Measurements from ENCODE around the gene SFRP5. TPM values are rescaled to one million over a fixed set of nuclear protein-coding genes. Genes with fewer than 3 reads are reported as not detected.

SFRP5 gene
- total RNA-seq, 8 experiments from 2014 or later, result 0.17 to 0.98 (median 0.60) TPM; not detected in 1

DNA sequence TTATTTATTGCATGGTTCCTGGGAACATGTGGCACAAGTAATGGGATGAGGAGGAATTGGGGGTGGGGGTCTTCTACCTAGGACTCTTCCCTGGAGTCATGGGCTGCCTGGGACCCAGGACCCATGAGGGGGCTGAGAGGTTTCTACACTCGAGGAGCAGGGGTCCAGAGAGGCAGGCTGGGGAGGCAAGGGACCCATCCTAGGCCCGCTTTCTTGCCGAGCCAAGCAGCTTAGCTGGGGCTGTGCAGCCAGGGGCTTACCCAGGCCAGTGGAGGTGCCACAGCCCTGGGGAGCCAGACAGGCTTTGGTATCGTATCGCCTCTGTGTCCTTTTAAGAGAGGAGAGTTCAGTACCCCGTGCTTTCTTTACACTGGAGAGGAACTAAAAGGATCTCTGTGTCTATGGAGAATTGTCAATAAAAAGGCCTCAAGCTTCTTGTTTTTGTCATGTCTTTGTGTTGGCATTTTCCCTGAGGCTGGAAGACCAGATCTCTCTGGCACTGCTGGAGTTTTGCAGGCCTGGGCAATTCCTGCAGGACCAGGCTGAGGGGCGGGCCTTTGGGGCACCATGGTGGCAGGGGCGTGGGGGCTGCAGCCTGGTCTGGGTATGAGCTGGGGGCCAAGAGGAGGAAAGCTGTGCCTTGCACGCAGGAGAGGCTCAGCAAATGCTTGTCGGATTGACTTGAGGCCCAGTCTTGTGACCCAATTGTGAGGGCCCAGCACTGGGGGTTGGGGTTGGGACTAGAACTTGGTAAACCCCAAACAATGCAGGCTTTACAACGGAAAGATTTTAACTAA, 11.1 kb downstream of the SFRP5 start:
- 40 to 100% (median 90%) methylated on average over 1 to 4 of the region's 11 CpGs; no CpG with 5 or more reads in 3 of the 10 experiments for WGBS, 10 experiments
- ATAC-seq (replicated peaks in 6 of 8), result peak in 1 of 8 experiments; percentile 23
- in situ Hi-C loops (cut with MboI; ENCODE audit: low pct_unique_long_range_greater_than_20kb in 2 of 9, low sequenced_read_pairs in 9 of 9, unreplicated experiment in 9 of 9), result no loop called here
- Histone ChIP-seq H3K27ac (no peak overlapping the region), H3K4me3 (no peak overlapping the region), H3K4me1 (replicated peaks in 1 of 2) (no peaks in the 10 kb centered on the region)

DNA sequence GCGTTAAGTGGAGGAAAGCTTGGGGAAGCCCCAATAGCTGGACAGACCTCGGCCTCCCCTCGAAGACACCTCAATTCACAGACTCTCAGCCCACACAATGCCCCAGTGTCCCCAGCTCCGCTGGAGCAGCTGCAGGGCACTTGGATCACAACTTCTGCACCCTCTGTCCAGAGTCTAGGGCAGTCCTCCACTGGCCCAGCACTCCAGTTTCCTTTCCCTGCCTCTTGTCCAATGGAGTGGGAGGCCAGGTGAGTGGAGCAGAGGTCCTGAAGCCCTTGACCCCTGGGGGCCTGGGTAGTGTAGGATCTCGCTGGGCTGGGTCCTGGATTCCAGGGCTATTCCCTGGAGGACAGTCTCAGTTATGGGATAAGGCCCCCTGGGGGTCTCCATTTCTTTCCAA, 11.9 kb downstream of the SFRP5 start:
- no peak for ATAC-seq (replicated peaks in 6 of 8)
- in situ Hi-C loops (cut with MboI; ENCODE audit: low pct_unique_long_range_greater_than_20kb in 2 of 9, low sequenced_read_pairs in 9 of 9, unreplicated experiment in 9 of 9), result no loop called here
- no peak overlapping the region for H3K4me3 ChIP-seq
- H3K27ac ChIP-seq, result no peak overlapping the region
- WGBS, 10 experiments, result 80 to 100% (median 92%) methylated on average over 1 to 2 of the region's 5 CpGs; no CpG with 5 or more reads in 7 of the 10 experiments
- no peaks in the 10 kb centered on the region for H3K4me1 ChIP-seq (replicated peaks in 1 of 2)

DNA sequence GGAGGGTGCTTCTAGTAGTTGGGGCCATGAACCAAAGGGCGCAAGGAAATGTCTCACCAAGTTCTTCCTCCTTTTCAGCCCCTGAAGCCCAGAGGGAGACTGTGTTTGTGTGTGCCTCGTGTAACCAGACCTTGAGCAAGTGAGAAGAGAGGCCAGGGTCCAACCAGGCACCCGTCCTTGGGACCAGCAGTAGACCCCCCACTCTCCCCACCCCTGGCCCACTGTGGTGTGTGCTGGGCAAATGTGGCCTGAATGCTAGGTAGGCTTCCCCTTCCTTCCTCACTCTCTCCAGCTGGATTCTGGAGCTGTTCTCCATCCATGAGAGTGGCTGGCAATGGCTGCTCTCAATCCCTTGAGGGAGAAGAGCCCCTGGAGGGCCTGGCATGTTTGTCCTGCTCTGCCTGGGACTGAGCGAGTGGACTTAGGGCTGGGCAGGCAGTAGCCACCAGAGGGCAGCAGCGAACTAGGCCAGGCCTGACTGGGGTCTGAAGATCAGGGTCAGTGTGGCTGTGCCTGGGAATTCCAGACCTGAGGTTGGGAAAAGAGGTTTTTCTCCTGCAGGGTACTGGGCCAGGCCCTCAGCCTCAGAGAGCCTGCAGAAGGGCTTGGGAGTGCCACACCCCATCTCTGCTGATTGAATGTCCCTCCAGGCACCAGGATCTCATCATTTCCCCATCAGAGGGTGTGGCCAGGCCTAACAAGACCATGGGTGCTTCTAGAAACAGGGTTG, 12.5 kb downstream of the SFRP5 start:
- in situ Hi-C loops (cut with MboI; ENCODE audit: low pct_unique_long_range_greater_than_20kb in 2 of 9, low sequenced_read_pairs in 9 of 9, unreplicated experiment in 9 of 9), result no loop called here

DNA sequence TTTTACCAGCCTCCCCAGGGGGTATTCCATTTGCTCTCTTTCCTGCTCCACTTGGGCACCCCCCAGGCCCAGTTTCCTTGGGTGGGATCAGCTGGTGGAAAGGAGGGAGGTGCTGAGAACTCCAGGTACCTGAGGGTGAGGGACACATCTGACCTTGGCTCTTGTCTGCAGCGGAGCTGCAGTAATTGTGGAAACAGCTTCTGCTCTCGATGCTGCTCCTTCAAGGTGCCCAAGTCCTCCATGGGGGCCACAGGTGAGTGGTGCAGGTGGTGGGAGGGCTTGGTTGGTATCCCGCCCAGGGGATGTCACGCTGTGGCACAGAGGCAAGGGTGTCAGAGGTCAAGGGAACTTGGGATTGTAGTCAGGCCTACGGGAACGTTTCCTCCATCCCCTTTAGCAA, 14.3 kb downstream of the SFRP5 start:
- H3K4me3 ChIP-seq, result no peak overlapping the region
- no peak overlapping the region for H3K27ac ChIP-seq
- no peaks in the 10 kb centered on the region for H3K4me1 ChIP-seq (replicated peaks in 1 of 2)
- ATAC-seq (replicated peaks in 6 of 8), result no peak
- in situ Hi-C loops (cut with MboI; ENCODE audit: low pct_unique_long_range_greater_than_20kb in 2 of 9, low sequenced_read_pairs in 9 of 9, unreplicated experiment in 9 of 9), result no loop called here
- 71 to 100% (median 80%) methylated on average over 1 to 4 of the region's 6 CpGs; no CpG with 5 or more reads in 5 of the 10 experiments for WGBS, 10 experiments

More for the DNA sequence above, 12.5 kb downstream of the SFRP5 start:
- Histone ChIP-seq H3K4me1 (replicated peaks in 1 of 2) (no peaks in the 10 kb centered on the region), H3K4me3 (no peak overlapping the region), H3K27ac (no peak overlapping the region)
- ATAC-seq (replicated peaks in 6 of 8), result peak; percentile 80 to 97 (median 96)
- WGBS, 10 experiments, result 33 to 100% (median 83%) methylated on average over 1 to 3 of the region's 5 CpGs; no CpG with 5 or more reads in 7 of the 10 experiments

DNA sequence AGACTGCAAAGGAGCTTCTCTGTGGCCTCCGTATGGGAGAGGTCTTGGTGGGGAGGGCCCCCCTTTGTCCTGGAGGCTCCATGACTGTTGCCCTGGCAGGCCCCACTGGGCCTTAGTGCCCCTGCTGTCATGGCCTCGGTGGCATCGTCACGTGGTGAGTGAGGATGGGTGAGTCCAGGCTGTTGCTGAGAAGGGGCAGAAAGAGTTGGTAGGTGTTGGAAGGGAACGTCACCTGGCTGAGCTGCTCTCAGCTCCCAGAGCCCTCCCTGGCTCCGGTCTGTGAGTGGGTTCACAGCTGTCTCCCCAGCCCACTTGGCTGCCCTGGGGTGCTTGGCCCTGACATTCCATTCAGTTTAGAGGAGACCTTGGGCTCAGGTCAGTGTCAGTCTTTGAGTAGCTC, 16.1 kb downstream of the SFRP5 start:
- 100% methylated on average over 1 of the region's 6 CpGs; no CpG with 5 or more reads in 8 of the 10 experiments for WGBS, 10 experiments
- ATAC-seq (replicated peaks in 6 of 8), result no peak
- in situ Hi-C loops (cut with MboI; ENCODE audit: low pct_unique_long_range_greater_than_20kb in 2 of 9, low sequenced_read_pairs in 9 of 9, unreplicated experiment in 9 of 9), result no loop called here
- no peaks in the 10 kb centered on the region for H3K4me1 ChIP-seq (replicated peaks in 1 of 2)
- no peak overlapping the region for H3K27ac ChIP-seq
- H3K4me3 ChIP-seq, result no peak overlapping the region

DNA sequence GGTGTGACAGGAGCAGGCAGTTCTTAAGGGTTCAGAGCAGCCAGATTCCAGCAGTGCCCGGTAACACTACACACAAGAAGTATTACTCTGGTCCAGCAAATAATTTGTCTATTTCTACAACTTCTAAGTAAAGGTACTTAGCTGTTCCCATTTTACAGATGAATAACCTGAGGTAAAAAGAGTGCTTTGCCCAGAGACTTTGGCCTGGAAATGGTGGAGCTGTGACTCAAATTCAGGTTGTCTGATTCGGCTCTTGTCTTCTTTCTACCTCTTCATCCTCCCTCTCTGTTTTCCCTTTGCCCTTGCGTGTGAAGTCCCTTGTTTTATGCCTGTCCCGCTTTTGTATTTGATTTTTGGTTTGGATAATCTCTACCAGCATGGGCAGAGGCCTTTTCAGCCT, 17.1 kb downstream of the SFRP5 start:
- Histone ChIP-seq H3K4me1 (replicated peaks in 1 of 2) (no peaks in the 10 kb centered on the region), H3K27ac (no peak overlapping the region), H3K4me3 (no peak overlapping the region)
- in situ Hi-C loops (cut with MboI; ENCODE audit: low pct_unique_long_range_greater_than_20kb in 2 of 9, low sequenced_read_pairs in 9 of 9, unreplicated experiment in 9 of 9), result no loop called here
- 42 to 100% (median 68%) methylated on average over 1 to 3 of the region's 4 CpGs; no CpG with 5 or more reads in 1 of the 10 experiments for WGBS, 10 experiments
- no peak for ATAC-seq (replicated peaks in 6 of 8)

DNA sequence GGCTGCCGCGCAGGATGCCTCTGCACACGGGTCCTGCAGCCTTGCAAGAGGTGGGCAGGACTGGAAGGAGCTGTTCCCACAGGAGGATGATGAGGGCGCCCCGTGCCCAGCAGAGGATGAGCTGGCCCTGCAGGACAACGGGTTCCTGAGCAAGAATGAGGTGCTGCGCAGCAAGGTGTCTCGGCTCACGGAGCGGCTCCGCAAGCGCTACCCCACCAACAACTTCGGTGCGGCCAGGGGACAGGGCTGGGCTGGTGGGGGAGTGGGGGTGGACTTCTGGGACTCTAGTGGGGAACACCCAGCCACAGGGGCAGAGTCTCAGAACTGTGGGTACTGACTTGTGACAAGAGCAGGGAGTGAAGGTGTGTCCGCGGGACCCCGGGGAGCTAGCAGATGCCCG, 18.8 kb downstream of the SFRP5 start:
- Histone ChIP-seq H3K4me3 (no peak overlapping the region), H3K4me1 (replicated peaks in 1 of 2) (no peaks in the 10 kb centered on the region), H3K27ac (no peak overlapping the region)
- in situ Hi-C loops (cut with MboI; ENCODE audit: low pct_unique_long_range_greater_than_20kb in 2 of 9, low sequenced_read_pairs in 9 of 9, unreplicated experiment in 9 of 9), result no loop called here
- no peak for ATAC-seq (replicated peaks in 6 of 8)
- 87 to 96% methylated on average over 4 of the region's 18 CpGs; no CpG with 5 or more reads in 8 of the 10 experiments for WGBS, 10 experiments

DNA sequence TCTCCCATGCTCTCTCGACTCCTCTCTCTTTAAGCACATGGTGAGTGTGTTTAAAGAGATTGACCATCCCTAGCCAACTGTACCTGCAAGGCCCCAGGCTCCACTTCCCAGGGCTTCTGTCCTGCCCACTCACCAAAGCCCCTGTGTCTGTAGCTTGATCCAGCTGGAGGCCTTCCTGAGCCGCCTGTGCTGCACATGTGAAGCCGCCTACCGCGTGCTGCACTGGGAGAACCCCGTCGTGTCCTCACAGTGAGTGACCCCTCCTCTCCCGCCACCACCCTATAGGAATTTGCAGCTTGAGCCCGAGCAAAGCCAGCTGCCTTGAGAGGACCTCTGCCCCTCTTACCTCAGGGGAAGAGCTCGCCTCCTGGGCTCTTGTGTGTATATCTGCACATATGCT, 23.7 kb downstream of the SFRP5 start:
- no peak for ATAC-seq (replicated peaks in 6 of 8)
- in situ Hi-C loops (cut with MboI; ENCODE audit: low pct_unique_long_range_greater_than_20kb in 2 of 9, low sequenced_read_pairs in 9 of 9, unreplicated experiment in 9 of 9), result no loop called here
- Histone ChIP-seq H3K4me3 (no peak overlapping the region), H3K27ac (no peak overlapping the region), H3K4me1 (replicated peaks in 1 of 2) (no peaks in the 10 kb centered on the region)
- WGBS, 10 experiments, result 65 to 100% (median 73%) methylated on average over 1 to 8 of the region's 10 CpGs; no CpG with 5 or more reads in 4 of the 10 experiments

DNA sequence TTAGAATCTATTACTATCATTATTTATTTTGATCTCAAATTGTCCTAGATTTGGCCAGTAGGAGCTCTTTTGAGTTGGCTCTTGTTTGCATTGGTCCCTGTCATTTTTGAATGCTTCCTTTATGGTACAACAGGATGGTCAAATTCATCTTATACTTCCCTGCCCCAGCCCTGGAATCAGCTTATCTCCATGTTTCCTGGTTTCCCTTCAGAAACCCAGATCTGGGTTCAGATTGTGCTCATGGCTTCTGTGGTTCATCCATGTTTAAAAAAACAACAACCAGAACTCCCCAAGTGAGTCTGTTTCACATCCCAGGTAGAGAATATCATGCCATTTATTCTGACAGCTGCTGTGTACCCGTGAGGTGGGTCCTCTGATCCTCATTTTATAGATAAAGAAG, 24.2 kb downstream of the SFRP5 start:
- H3K4me1 ChIP-seq (replicated peaks in 1 of 2), result no peaks in the 10 kb centered on the region
- ATAC-seq (replicated peaks in 6 of 8), result no peak
- WGBS, 10 experiments, result 50 to 100% (median 83%) methylated on average over 1 of the region's 1 CpG; no CpG with 5 or more reads in 5 of the 10 experiments
- in situ Hi-C loops (cut with MboI; ENCODE audit: low pct_unique_long_range_greater_than_20kb in 2 of 9, low sequenced_read_pairs in 9 of 9, unreplicated experiment in 9 of 9), result no loop called here
- H3K4me3 ChIP-seq, result no peak overlapping the region
- no peak overlapping the region for H3K27ac ChIP-seq

DNA sequence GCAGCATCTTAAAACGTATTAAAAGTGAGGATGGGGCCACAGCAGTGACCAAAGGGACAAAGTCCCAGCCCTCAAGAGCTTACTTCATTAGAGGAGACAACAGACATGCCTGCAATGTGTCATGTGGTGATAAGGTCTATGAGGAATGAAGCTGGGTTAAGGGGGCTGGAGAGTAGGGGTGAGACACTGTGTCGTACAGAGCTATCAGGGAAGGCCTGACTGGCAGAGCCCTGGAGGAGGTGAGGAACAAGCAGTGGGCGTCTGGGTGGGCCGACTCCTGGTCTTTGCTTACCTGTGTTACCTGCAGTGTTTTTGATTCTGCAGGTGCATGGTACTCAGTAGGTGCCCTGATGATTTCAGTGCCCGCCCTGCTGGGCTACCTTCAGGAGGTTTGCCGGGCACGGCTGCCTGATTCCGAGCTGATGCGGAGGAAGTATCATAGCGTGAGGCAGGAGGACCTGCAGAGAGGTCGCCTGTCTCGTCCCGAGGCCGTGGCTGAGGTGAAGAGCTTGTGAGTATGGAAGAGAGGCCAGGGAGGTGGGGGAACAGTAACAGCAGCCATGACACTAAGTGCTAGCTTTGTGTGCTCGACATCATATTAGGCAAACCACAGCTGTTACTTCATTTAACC, 27.3 kb downstream of the SFRP5 start:
- no peak for ATAC-seq (replicated peaks in 6 of 8)
- Histone ChIP-seq H3K27ac (no peak overlapping the region), H3K4me1 (replicated peaks in 1 of 2) (no peaks in the 10 kb centered on the region), H3K4me3 (no peak overlapping the region)
- 81 to 100% (median 93%) methylated on average over 1 to 13 of the region's 15 CpGs; no CpG with 5 or more reads in 4 of the 10 experiments for WGBS, 10 experiments
- in situ Hi-C loops (cut with MboI; ENCODE audit: low pct_unique_long_range_greater_than_20kb in 2 of 9, low sequenced_read_pairs in 9 of 9, unreplicated experiment in 9 of 9), result no loop called here

DNA sequence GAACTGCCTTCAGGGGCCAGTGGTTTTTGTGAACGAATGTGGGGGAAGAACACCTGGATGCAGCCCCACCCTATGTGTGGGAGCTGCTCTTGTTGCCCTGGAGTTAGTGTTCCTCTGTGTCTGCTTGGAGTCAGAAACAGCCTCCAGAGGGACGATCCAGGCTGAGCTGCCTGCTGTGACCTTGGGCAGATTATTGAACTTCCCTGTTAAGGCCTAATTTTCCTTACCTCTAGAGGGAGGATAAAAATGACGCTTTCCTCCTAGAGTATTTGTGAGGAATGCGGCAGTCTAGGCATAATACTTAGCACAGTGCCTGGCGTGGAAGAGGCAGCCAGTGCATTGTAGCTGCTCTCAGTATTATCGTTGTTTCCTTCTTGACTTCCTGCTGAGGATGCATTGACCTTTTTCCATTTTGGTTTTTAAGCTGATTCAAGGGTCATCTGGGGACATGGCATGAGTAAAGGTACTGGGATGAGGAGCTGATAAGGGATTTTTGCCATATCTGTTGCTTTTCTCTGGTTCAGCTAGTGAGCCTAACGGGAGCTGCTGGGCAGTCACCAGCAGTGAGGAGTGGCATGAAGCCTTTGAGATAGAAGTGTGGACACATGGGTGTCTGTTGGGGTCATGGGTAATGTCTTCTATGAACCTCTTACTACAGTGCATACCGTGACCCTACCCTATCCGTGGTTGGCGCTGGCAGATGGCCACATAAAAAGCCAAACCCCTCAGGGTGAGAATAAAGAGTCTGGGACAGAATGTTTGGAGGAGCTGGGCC, 28.4 kb downstream of the SFRP5 start:
- 60 to 95% (median 90%) methylated on average over 1 to 7 of the region's 10 CpGs; no CpG with 5 or more reads in 1 of the 10 experiments for WGBS, 10 experiments
- H3K27ac ChIP-seq, result no peak overlapping the region
- ATAC-seq (replicated peaks in 6 of 8), result no peak
- in situ Hi-C loops (cut with MboI; ENCODE audit: low pct_unique_long_range_greater_than_20kb in 2 of 9, low sequenced_read_pairs in 9 of 9, unreplicated experiment in 9 of 9), result no loop called here
- H3K4me3 ChIP-seq, result no peak overlapping the region
- peaks cover 1 to 3% of the 10 kb centered on the region in 2 donors for H3K4me1 ChIP-seq (replicated peaks in 1 of 2)

DNA sequence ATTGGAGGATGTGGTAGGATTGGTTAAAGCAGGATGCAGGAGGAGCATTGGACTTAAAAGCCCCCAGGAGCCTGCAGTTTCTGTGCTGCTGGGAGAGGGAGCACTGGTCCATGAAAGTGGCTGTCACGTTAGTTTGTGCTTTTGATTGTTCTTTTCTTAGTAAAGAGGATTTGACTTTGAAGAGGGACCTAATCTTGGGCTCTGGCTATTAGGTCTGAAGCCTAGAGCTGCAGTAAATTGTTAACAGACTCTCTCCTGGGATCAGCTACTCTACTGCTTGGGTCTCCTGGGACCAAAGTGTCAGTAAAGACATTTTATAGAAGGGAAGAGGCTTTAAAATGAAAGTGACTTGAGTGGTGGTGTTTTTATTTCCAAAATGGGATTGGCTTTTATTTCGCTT, 31.2 kb downstream of the SFRP5 start:
- Histone ChIP-seq H3K4me3 (no peak overlapping the region), H3K27ac (no peak overlapping the region), H3K4me1 (replicated peaks in 1 of 2) (peaks cover 10 to 11% of the 10 kb centered on the region in 2 donors)
- ATAC-seq (replicated peaks in 6 of 8), result no peak
- in situ Hi-C loops (cut with MboI; ENCODE audit: low pct_unique_long_range_greater_than_20kb in 2 of 9, low sequenced_read_pairs in 9 of 9, unreplicated experiment in 9 of 9), result no loop called here
- 0 to 100% (median 86%) methylated on average over 1 to 2 of the region's 2 CpGs; no CpG with 5 or more reads in 1 of the 10 experiments for WGBS, 10 experiments

All from motor neuron (in vitro differentiated cells).